MCF 10A (cell line): Measurements from ENCODE around the gene INPP1. TPM values are rescaled to one million over a fixed set of nuclear protein-coding genes. Genes with fewer than 3 reads are reported as not detected.

Experiments
- BruUV-seq: library from RNA; stranded (reverse); fragments of 400-500 nt; replicated peaks from 2 replicates; lab custom pipeline; 2021; lab: Mats Ljungman, UMichigan
- CTCF ChIA-PET: fragments of 300-600 bp; sonication (Branson Sonifier 250); formaldehyde crosslinking; extraction: SDS; loops from one replicate; lab custom pipeline; 2021; ENCODE audit warnings: antibody characterized with exemption, inconsistent platforms; lab: Yijun Ruan, JAX
- POLR2A ChIA-PET: fragments of 300-600, 350-650 bp; sonication (Branson Sonifier 250); formaldehyde crosslinking; extraction: SDS; loops from one replicate; lab custom pipeline; 2020; ENCODE audit warnings: antibody characterized with exemption, inconsistent platforms; lab: Yijun Ruan, JAX
- DNase-seq: peaks from one replicate; pipeline ENCODE4 v3.0.0-alpha.2; 2018; ENCODE audit not compliant: unreplicated experiment
- H3K27ac Mint-ChIP-seq: one replicate; pipeline ENCODE4 v1.8.0; 2022; ENCODE audit warnings: mild to moderate bottlenecking, low read depth, mixed read lengths; ENCODE audit not compliant: unreplicated experiment
- H3K27me3 Mint-ChIP-seq: one replicate; pipeline ENCODE4 v1.8.0; 2022; ENCODE audit warnings: mixed read lengths; ENCODE audit not compliant: insufficient read depth, unreplicated experiment
- H3K36me3 Mint-ChIP-seq: one replicate; pipeline ENCODE4 v1.8.0; 2022; ENCODE audit warnings: mild to moderate bottlenecking, moderate library complexity, mixed read lengths; ENCODE audit not compliant: insufficient read depth, unreplicated experiment
- H3K4me1 Mint-ChIP-seq: one replicate; pipeline ENCODE4 v1.8.0; 2022; ENCODE audit warnings: mixed read lengths; ENCODE audit not compliant: insufficient read depth, unreplicated experiment
- H3K4me3 Mint-ChIP-seq: one replicate; pipeline ENCODE4 v1.8.0; 2022; ENCODE audit warnings: mild to moderate bottlenecking, moderate library complexity, mixed read lengths; ENCODE audit not compliant: unreplicated experiment
- H3K9me3 Mint-ChIP-seq: one replicate; pipeline ENCODE4 v1.8.0; 2022; ENCODE audit warnings: mixed read lengths; ENCODE audit not compliant: unreplicated experiment
- intact Hi-C: fragments of 100-400 bp; cut with micrococcal nuclease; formaldehyde crosslinking; loops from 2 replicates; pipeline ENCODE4 v1.14.1; 2022
- total RNA-seq: library from RNA; stranded (reverse); gene quantifications from 2 replicates; pipeline ENCODE4 v1.2.3, GENCODE V29; 2022
- TF ChIP-seq, protein P1 (sequence below): fragments of 200-600 bp; IDR thresholded peaks from one replicate; pipeline ENCODE4 v1.8.0; 2022; ENCODE audit warnings: antibody characterized with exemption, mild to moderate bottlenecking; ENCODE audit not compliant: unreplicated experiment

INPP1 gene
- total RNA-seq, 1 experiment from 2014 or later = 29.2 TPM

DNA sequence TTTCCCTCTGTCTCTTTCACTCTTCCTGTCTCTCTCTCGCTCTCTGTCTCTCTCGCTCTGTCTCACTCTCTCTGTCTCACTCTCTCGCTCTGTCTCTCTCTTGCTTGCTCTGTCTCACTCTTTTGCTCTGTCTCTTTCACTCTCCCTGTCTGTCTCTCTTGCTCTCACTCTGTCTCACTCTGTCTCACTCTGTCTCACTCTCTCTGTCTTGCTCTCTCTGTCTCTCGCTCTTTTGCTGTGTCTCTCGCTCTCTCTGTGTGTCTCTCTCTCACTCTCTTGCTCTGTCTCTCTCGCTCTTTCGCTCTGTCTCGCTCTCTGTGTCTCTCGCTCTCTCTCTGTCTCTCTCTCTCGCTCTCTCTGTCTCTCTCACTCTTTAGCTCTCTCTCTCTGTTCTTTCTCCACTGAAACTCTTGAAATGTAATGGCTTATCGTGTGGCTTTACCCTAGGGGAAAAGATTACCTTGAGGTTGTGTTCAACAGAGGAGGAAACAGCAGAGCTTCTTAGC, 22.9 kb downstream of the INPP1 start:
- H3K4me1 Mint-ChIP-seq = no peaks in the 10 kb centered on the region
- no peaks in the 10 kb centered on the region for H3K27me3 Mint-ChIP-seq
- no peak overlapping the region for H3K27ac Mint-ChIP-seq
- no TSS peak for BruUV-seq
- no peak for DNase-seq
- TF ChIP-seq, protein P1, sequence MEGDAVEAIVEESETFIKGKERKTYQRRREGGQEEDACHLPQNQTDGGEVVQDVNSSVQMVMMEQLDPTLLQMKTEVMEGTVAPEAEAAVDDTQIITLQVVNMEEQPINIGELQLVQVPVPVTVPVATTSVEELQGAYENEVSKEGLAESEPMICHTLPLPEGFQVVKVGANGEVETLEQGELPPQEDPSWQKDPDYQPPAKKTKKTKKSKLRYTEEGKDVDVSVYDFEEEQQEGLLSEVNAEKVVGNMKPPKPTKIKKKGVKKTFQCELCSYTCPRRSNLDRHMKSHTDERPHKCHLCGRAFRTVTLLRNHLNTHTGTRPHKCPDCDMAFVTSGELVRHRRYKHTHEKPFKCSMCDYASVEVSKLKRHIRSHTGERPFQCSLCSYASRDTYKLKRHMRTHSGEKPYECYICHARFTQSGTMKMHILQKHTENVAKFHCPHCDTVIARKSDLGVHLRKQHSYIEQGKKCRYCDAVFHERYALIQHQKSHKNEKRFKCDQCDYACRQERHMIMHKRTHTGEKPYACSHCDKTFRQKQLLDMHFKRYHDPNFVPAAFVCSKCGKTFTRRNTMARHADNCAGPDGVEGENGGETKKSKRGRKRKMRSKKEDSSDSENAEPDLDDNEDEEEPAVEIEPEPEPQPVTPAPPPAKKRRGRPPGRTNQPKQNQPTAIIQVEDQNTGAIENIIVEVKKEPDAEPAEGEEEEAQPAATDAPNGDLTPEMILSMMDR = no peak
- ChIA-PET CTCF (interaction anchor here (2.3 kb wide), 1 partner anchor 22 kb away, joined by 10 read pairs; the partner anchor contains the start of gene INPP1), POLR2A (no interaction called here)
- peaks cover 31% of the 10 kb centered on the region for H3K36me3 Mint-ChIP-seq
- no peak overlapping the region for H3K4me3 Mint-ChIP-seq
- H3K9me3 Mint-ChIP-seq = no peaks in the 10 kb centered on the region
- intact Hi-C loops = no loop called here

DNA sequence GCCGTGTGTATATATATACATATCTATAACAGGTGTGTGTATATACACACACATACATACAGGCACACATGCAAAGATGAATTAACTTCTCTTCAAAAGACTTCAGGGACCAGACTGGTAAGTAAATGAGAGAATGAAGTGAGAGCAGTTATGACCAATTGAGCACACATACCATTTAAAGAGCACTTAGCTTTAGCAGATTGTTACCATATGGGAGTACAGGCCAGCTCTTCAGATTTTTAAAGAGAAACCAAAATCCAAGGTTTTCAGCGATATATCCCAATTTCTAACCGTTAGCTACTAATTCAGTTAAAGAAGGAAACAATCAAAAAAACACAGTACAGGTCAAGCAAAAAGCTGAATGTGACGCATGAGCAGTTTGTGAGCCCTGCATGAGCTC, 23.7 kb downstream of the INPP1 start:
- no peak overlapping the region for H3K27ac Mint-ChIP-seq
- CTCF ChIA-PET = interaction anchor here (0.6 to 2.3 kb wide), 3 partner anchors 16 to 278 kb away, joined by 3 to 10 read pairs (median 3); partner anchors contain the start of gene INPP1

DNA sequence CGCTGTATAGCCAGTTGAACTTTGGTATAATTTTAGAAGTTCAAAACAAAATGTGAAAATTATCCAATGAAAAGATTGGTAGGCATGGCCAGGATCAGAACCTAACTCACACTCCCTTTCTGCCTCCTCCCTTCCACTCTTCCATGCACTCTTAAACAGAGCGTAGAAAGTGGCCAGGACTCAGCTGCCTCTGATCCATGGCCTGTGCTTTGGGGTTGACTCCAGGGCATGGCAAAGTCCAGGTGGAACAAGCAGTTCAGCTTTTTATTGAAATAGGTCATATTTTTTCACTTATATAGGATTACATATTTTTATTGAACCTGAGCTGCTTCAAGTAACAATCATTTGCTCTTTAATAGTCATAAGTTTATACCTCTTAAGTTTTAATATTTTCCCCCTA, 26.2 kb downstream of the INPP1 start:
- POLR2A ChIA-PET = no interaction called here
- no peak for DNase-seq
- TF ChIP-seq, protein P1 = no peak
- Mint-ChIP-seq H3K9me3 (no peaks in the 10 kb centered on the region), H3K27ac (peak overlapping the region; percentile 46), H3K27me3 (no peaks in the 10 kb centered on the region), H3K36me3 (peaks cover 36% of the 10 kb centered on the region), H3K4me1 (no peaks in the 10 kb centered on the region), H3K4me3 (no peak overlapping the region)
- intact Hi-C loops = no loop called here
- no TSS peak for BruUV-seq
- CTCF ChIA-PET = interaction anchor here (0.6 to 2.4 kb wide), 11 partner anchors 9 to 433 kb away, joined by 3 to 17 read pairs (median 4); partner anchors contain the start of gene INPP1

More for the DNA sequence above, 23.7 kb downstream of the INPP1 start:
- H3K4me1 Mint-ChIP-seq = no peaks in the 10 kb centered on the region
- no TSS peak for BruUV-seq
- no peaks in the 10 kb centered on the region for H3K9me3 Mint-ChIP-seq
- intact Hi-C loops = no loop called here
- H3K4me3 Mint-ChIP-seq = no peak overlapping the region
- TF ChIP-seq, protein P1 = no peak
- H3K27me3 Mint-ChIP-seq = no peaks in the 10 kb centered on the region
- POLR2A ChIA-PET = interaction anchor here (0.7 to 1.4 kb wide), 4 partner anchors 9 to 326 kb away, joined by 3 to 9 read pairs (median 3); no protein-coding TSS in a partner anchor
- no peak for DNase-seq
- peaks cover 32% of the 10 kb centered on the region for H3K36me3 Mint-ChIP-seq

DNA sequence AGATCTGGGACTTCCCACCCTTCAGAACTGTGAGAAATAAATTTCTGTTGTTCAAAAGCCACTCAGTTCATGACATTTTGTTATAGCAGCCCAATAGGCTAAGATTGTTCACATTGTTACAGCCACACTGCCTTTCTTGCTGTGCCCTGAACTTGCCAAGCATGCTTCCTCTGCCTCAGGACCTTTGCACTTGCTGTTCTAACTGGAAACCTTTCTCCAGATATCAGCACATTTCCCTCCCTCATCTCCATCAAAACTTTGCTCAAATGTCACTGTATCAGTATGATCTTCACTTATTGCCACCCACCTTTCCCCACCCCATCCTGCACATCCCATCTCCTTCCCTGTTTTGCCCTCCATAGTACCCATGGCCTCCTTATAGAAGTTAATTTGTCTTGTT, 32.7 kb downstream of the INPP1 start:
- BruUV-seq = no TSS peak
- DNase-seq = no peak
- H3K9me3 Mint-ChIP-seq = no peaks in the 10 kb centered on the region
- ChIA-PET CTCF (interaction anchor here (1.7 kb wide), 1 partner anchor 32 kb away, joined by 5 read pairs; no protein-coding TSS in a partner anchor), POLR2A (interaction anchor here (1.7 kb wide), 1 partner anchor 10 kb away, joined by 4 read pairs; no protein-coding TSS in a partner anchor)
- no peaks in the 10 kb centered on the region for H3K4me1 Mint-ChIP-seq
- intact Hi-C loops = no loop called here
- peaks cover 8% of the 10 kb centered on the region for H3K36me3 Mint-ChIP-seq
- no peaks in the 10 kb centered on the region for H3K27me3 Mint-ChIP-seq
- TF ChIP-seq, protein P1 = no peak
- no peak overlapping the region for H3K27ac Mint-ChIP-seq
- no peak overlapping the region for H3K4me3 Mint-ChIP-seq
